HepG2 (cell line): ENCODE results near the gene CDK12. TPM values are rescaled to one million over a fixed set of nuclear protein-coding genes. Genes with fewer than 3 reads are reported as not detected.
A peak's percentile ranks its signal among the peaks of the same experiment; 100 is the strongest.

Experiments used
- BORCS8-MEF2B ChIP-seq: sonication (generic); formaldehyde crosslinking; IDR thresholded peaks from 2 replicates; pipeline ENCODE4 v1.8.0; 2022; ENCODE audit warnings: mild to moderate bottlenecking, missing genetic modification reagents
- CEBPZ ChIP-seq: IDR thresholded peaks from 2 replicates; pipeline ENCODE4 v1.6.1; 2012; ENCODE audit warnings: low read length, improper control_type of control experiment
- FOXC1 ChIP-seq: sonication (generic); formaldehyde crosslinking; IDR thresholded peaks from 2 replicates; pipeline ENCODE4 v1.8.0; 2022; ENCODE audit warnings: mild to moderate bottlenecking, missing genetic modification reagents, borderline replicate concordance
- NFE2L1 ChIP-seq: sonication (generic); formaldehyde crosslinking; IDR thresholded peaks from 2 replicates; pipeline ENCODE4 v1.4.0; 2020; ENCODE audit warnings: missing genetic modification reagents, mild to moderate bottlenecking, borderline replicate concordance
- RBM39 ChIP-seq: fragments of 200-400 bp; formaldehyde crosslinking; IDR thresholded peaks from one replicate; pipeline ENCODE4 v1.6.1; 2018; ENCODE audit warnings: antibody characterized with exemption, mild to moderate bottlenecking, low read depth, low read length; ENCODE audit not compliant: poor library complexity, severe bottlenecking
- REL ChIP-seq: sonication (generic); formaldehyde crosslinking; conservative IDR thresholded peaks from 2 replicates; pipeline ENCODE4 v1.8.0; 2022; ENCODE audit warnings: mild to moderate bottlenecking, missing genetic modification reagents, moderate library complexity
- SMARCE1 ChIP-seq: fragments of 450-650 bp; IDR thresholded peaks from 2 replicates; pipeline ENCODE4 v1.6.1; 2017; ENCODE audit warnings: borderline replicate concordance
- TFAP4 ChIP-seq: sonication (generic); IDR thresholded peaks from 2 replicates; pipeline ENCODE4 v1.6.1; 2016; ENCODE audit warnings: low read depth, borderline replicate concordance
- TFE3 ChIP-seq: IDR thresholded peaks from 2 replicates; pipeline ENCODE4 v1.6.1; 2016
- ZFP1 ChIP-seq: IDR thresholded peaks from 2 replicates; pipeline ENCODE4 v1.6.1; 2016
- ZNF121 ChIP-seq: sonication (generic); formaldehyde crosslinking; IDR thresholded peaks from 2 replicates; pipeline ENCODE4 v1.5.0; 2020; ENCODE audit warnings: mild to moderate bottlenecking, missing genetic modification reagents
- ZNF510 ChIP-seq: sonication (generic); formaldehyde crosslinking; IDR thresholded peaks from 2 replicates; pipeline ENCODE4 v1.4.0; 2020; ENCODE audit warnings: low read depth, mild to moderate bottlenecking, missing genetic modification reagents
- ZNF549 ChIP-seq: sonication (generic); formaldehyde crosslinking; IDR thresholded peaks from 2 replicates; pipeline ENCODE4 v1.5.0; 2020; ENCODE audit warnings: missing genetic modification reagents
- ZNF552 ChIP-seq: sonication (generic); formaldehyde crosslinking; IDR thresholded peaks from 2 replicates; pipeline ENCODE4 v1.9.0; 2022; ENCODE audit warnings: missing genetic modification reagents, mild to moderate bottlenecking, borderline replicate concordance
- ZNF605 ChIP-seq: sonication (generic); formaldehyde crosslinking; IDR thresholded peaks from 2 replicates; pipeline ENCODE4 v1.8.0; 2022; ENCODE audit warnings: mild to moderate bottlenecking, missing genetic modification reagents
- ZNF737 ChIP-seq: sonication (generic); formaldehyde crosslinking; IDR thresholded peaks from 2 replicates; pipeline ENCODE4 v1.5.0; 2020; ENCODE audit warnings: missing genetic modification reagents, mild to moderate bottlenecking, borderline replicate concordance
- ZSCAN5A ChIP-seq: sonication (generic); formaldehyde crosslinking; IDR thresholded peaks from 2 replicates; pipeline ENCODE4 v1.8.0; 2022; ENCODE audit warnings: mild to moderate bottlenecking, missing genetic modification reagents, borderline replicate concordance
- polyA plus RNA-seq, 8 experiments: library from polyadenylated mRNA; depleted of rRNA in 3 of 8; stranded (reverse) in 7 of 8; unstranded in 1 of 8; fragments of >200 nt; fragmentation: Illumina TruSeq in 4 of 8; extraction: Trizol in 4 of 8; gene quantifications; 2 replicates each; pipeline versions ENCODE4 v1.2.1 to v1.2.3, GENCODE V29; 2011 to 2016; ENCODE audit warnings: low read depth in 4 of 8, missing spikeins in 1 of 8, mixed read lengths in 1 of 8; ENCODE audit not compliant: insufficient read depth in 1 of 8
- total RNA-seq, 5 experiments: library from RNA; depleted of rRNA; stranded (reverse); fragments of >200 nt; fragmentation: Illumina TruSeq; extraction: Trizol; gene quantifications; 2 replicates each; pipeline ENCODE4 v1.2.3, GENCODE V29; 2016; ENCODE audit warnings: low read depth in 1 of 5
- TF ChIP-seq, protein P1 (sequence below): sonication (generic); formaldehyde crosslinking; IDR thresholded peaks from 2 replicates; pipeline ENCODE4 v1.5.0; 2020; ENCODE audit warnings: mild to moderate bottlenecking, missing genetic modification reagents

CDK12 gene
- total and polyA plus RNA-seq, 2 of the 13 experiments (the other 11 are each of a cell fraction or from before 2014, with no cell fraction given) = 24.0 to 88.6 TPM

DNA sequence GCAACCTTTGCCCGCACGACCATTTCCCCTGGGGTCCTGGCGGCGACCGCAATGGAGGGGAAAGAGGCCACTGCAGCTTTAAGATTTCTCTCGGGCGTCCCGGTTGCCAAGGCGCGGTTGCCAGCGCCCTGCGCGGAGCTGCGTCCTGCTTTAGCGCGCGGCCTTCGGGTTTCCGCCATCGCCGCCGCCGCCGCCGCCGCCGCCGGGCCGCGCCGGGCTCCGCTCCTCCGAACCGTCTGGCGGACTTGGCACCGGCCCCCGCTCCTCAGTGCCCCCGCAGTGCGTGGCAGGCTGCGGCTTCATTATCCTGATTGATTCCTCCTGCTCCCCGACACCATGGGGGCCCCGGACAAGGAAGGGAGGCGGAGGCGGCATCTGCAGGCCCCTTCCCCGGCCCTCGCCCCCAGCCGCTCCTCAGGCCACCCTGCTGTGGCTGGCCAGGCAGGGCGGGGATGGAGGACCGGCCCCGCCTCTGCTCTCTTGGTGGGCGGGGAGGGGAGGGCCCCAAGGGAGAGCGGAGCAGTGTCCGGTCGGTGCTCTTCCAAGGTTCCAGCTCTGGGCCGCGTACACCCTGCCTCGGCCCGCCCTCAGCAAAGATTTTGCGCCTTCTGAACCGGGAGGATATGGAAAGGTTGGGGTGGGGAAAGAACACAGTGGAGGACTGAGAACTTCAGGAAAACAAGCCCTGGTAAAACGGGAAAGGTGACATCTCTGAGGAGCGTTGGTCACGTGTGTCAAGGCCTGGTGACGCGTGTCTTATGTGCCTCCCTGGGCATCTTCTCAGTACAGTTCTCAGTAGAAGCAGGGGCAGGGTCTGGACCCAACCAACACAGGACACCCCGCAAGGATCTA is 112.4 kb downstream of the CDK12 start (continued):
- TF ChIP-seq TFE3 (CRISPR knock-in tag) = no peak
- no peak for TF ChIP-seq SMARCE1
- TF ChIP-seq ZNF605 (CRISPR knock-in tag) = no peak
- TF ChIP-seq FOXC1 (CRISPR knock-in tag) = no peak
- no peak for TF ChIP-seq ZNF510 (CRISPR knock-in tag)
- TF ChIP-seq ZNF121 (CRISPR knock-in tag) = no peak
- no peak for TF ChIP-seq ZNF549
- TF ChIP-seq REL (CRISPR knock-in tag) = no peak
- TF ChIP-seq RBM39 = peak; percentile 27
- no peak for TF ChIP-seq NFE2L1
- TF ChIP-seq ZNF737 (CRISPR knock-in tag) = no peak
- TF ChIP-seq TFAP4 = no peak
- TF ChIP-seq CEBPZ = no peak
- no peak for TF ChIP-seq ZSCAN5A (CRISPR knock-in tag)
- TF ChIP-seq BORCS8-MEF2B = 0 out of 2 replicates have a peak, but pooled peaks have one; percentile 52
- TF ChIP-seq ZFP1 (CRISPR knock-in tag) = no peak
- TF ChIP-seq ZNF552 (CRISPR knock-in tag) = no peak
- TF ChIP-seq, protein P1, sequence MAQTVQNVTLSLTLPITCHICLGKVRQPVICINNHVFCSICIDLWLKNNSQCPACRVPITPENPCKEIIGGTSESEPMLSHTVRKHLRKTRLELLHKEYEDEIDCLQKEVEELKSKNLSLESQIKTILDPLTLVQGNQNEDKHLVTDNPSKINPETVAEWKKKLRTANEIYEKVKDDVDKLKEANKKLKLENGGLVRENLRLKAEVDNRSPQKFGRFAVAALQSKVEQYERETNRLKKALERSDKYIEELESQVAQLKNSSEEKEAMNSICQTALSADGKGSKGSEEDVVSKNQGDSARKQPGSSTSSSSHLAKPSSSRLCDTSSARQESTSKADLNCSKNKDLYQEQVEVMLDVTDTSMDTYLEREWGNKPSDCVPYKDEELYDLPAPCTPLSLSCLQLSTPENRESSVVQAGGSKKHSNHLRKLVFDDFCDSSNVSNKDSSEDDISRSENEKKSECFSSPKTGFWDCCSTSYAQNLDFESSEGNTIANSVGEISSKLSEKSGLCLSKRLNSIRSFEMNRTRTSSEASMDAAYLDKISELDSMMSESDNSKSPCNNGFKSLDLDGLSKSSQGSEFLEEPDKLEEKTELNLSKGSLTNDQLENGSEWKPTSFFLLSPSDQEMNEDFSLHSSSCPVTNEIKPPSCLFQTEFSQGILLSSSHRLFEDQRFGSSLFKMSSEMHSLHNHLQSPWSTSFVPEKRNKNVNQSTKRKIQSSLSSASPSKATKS (CRISPR knock-in tag) = no peak
